Testis (tissue), 3 donors: Measurements from ENCODE around the gene RERE. TPM values are rescaled to one million over a fixed set of nuclear protein-coding genes. Genes with fewer than 3 reads are reported as not detected.

ENCODE experiments used
- DNase-seq: peaks from one replicate; pipeline ENCODE4 v3.0.0-alpha.2; 2019
- H3K27ac ChIP-seq, 2 donors: fragments of 200-600 bp; sonication (generic); one replicate each; pipeline ENCODE4 v1.5.1; 2019
- H3K27me3 ChIP-seq: fragments of 200-600 bp; sonication (generic); one replicate; pipeline ENCODE4 v1.5.1; 2019
- H3K36me3 ChIP-seq: fragments of 200-600 bp; sonication (generic); one replicate; pipeline ENCODE4 v1.5.1; 2017; ENCODE audit warnings: low read depth; ENCODE audit errors: missing control alignments
- H3K4me1 ChIP-seq: fragments of 200-600 bp; sonication (generic); one replicate; pipeline ENCODE4 v1.5.1; 2019
- H3K4me3 ChIP-seq, 2 donors: fragments of 200-600 bp; sonication (generic); one replicate each; pipeline ENCODE4 v1.5.1; 2017 to 2019
- H3K9me3 ChIP-seq: fragments of 200-600 bp; sonication (generic); one replicate; pipeline ENCODE4 v1.5.1; 2017
- POLR2A ChIP-seq: fragments of 450-650 bp; IDR thresholded peaks from one replicate; pipeline ENCODE4 v1.6.1; 2017; ENCODE audit warnings: antibody characterized with exemption, mild to moderate bottlenecking, moderate library complexity
- WGBS, 2 donors: methylation state at CpG; one replicate each; pipeline ENCODE4 v1.1.5; 2018; 5-methylcytosine and 5-hydroxymethylcytosine counted together
- intact Hi-C: fragments of 100-400 bp; cut with DNase I; formaldehyde crosslinking; loops from one replicate; pipeline ENCODE4 v1.15.1; 2023; ENCODE audit warnings: low total_unique reads
- polyA plus RNA-seq: library from polyadenylated mRNA; stranded (reverse); fragments of 350-450 nt; fragmentation: Illumina TruSeq; extraction: RNeasy Lipid Tissue Mini Kit (QIAGEN cat#74804); gene quantifications from one replicate; pipeline ENCODE4 v1.2.3, GENCODE V29; 2014; ENCODE audit warnings: low read depth, low replicate concordance; ENCODE audit not compliant: insufficient read depth
- total RNA-seq, 2 donors: library from RNA; depleted of rRNA; stranded (reverse); fragments of >200 nt; gene quantifications; one replicate each; pipeline ENCODE4 v1.2.3, GENCODE V29; 2016
- TF ChIP-seq, protein P1 (sequence below), 3 experiments: fragments of 450-650 bp in 2 of 3; fragments of 200-600 bp in 1 of 3; sonication (generic) in 1 of 3; IDR thresholded peaks; one replicate each; pipeline ENCODE4 v1.5.1; 2016 to 2019; ENCODE audit warnings: antibody characterized with exemption in 3 of 3, mild to moderate bottlenecking in 2 of 3, moderate library complexity in 1 of 3

Gene RERE
- total and polyA plus RNA-seq, 3 donors from 2014 or later, result 90.8 to 229 (median 203) TPM

DNA sequence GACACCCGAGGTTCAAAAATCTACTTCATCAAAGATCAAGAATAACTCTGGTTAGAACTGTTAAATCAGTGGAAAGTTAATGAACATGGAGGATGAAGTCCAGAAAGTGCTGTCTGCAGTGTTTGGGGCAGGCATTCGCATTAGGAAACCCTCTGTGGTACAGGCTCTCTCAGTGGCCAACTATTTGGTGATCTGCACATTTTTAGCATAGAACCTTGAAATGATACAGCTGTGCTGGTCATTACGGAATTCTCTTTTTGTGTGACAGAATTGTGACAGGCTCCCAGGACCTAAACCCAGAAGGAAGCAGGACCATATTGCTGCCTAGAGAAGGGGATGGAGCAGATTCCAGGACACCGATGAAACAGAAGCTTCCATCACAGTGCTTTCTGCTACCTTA, 410.5 kb downstream of the RERE start:
- TF ChIP-seq POLR2A, result no peak
- Histone ChIP-seq H3K4me1 (peaks cover 50% of the 10 kb centered on the region), H3K27ac (peak overlapping the region in 1 of 2 donors; percentile 76), H3K4me3 (no peak overlapping the region), H3K36me3 (no peaks in the 10 kb centered on the region), H3K27me3 (no peaks in the 10 kb centered on the region), H3K9me3 (no peaks in the 10 kb centered on the region)
- intact Hi-C loops, result no loop called here
- WGBS, 2 donors, result 72 to 77% methylated on average over 4 of the region's 4 CpGs
- DNase-seq, result no peak

DNA sequence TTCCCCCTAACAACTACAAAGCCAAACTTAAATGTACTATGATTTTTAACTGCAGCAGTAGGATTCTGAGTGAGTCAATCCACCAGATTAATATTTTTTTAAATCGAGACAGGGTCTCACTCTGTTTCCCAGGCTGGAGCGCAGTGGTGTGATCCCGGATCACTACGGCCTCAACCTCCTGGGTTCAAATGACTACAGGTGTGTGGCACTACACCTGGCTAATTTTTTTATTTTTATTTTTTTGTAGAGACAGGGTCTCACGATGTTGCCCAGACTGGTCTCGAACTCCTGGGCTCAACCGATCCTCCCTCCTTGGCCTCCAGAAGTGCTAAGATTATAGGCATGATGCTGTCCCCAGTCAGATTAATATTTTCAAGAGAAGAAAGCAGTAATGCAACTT, 411.4 kb downstream of the RERE start:
- Histone ChIP-seq H3K27me3 (no peaks in the 10 kb centered on the region), H3K36me3 (no peaks in the 10 kb centered on the region), H3K9me3 (no peaks in the 10 kb centered on the region), H3K4me1 (peaks cover 40% of the 10 kb centered on the region), H3K27ac (peak overlapping the region in 1 of 2 donors; percentile 24), H3K4me3 (no peak overlapping the region)
- no peak for DNase-seq
- WGBS, 2 donors, result 94 to 98% methylated on average over 7 of the region's 7 CpGs
- TF ChIP-seq POLR2A, result no peak
- TF ChIP-seq, protein P1, sequence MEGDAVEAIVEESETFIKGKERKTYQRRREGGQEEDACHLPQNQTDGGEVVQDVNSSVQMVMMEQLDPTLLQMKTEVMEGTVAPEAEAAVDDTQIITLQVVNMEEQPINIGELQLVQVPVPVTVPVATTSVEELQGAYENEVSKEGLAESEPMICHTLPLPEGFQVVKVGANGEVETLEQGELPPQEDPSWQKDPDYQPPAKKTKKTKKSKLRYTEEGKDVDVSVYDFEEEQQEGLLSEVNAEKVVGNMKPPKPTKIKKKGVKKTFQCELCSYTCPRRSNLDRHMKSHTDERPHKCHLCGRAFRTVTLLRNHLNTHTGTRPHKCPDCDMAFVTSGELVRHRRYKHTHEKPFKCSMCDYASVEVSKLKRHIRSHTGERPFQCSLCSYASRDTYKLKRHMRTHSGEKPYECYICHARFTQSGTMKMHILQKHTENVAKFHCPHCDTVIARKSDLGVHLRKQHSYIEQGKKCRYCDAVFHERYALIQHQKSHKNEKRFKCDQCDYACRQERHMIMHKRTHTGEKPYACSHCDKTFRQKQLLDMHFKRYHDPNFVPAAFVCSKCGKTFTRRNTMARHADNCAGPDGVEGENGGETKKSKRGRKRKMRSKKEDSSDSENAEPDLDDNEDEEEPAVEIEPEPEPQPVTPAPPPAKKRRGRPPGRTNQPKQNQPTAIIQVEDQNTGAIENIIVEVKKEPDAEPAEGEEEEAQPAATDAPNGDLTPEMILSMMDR (IDR thresholded peaks at IDR 0.05), result no peak
- intact Hi-C loops, result no loop called here

DNA sequence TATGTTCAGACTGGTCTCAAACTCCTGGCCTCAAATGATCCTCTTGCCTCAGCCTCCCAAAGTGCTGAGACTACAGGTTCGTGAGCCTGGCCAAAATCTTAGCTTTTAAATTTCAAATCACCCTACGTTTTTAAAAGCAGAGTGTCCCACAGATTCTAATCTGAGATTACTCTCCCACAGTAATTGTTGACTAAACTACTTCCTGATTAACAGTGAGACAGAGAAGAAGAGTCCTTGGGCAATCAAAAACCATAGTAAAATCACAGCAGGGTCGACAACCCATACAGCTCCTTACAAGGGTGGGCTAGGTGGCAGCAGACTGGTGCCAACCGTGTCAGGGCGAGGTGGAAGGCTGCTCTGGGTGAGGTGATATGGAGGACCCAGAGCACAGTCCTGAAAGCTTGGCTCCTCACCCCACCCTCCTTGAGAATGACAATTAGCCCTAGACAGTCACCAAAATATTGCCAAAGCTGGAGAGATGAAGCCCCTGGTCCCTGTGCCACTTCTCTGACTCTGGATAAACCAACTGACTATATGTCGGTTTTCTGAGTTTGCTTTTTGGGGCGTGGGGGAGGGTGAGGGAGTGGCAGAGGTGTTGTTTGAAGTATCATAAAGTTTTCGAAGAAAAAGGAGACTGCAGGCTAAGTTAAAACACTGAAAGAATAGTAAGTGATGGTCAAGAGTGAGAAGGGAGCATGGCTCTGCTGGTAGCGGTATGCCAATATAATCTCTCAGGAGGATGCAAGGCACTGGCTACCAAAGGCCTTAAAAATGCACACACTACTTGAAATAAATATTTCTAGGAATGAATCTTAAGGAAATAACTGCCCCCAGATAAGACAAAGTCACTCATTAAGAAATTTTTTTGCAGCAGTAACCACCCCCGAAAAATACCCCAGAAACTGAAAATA, 412.7 kb downstream of the RERE start:
- intact Hi-C loops, result no loop called here
- H3K9me3 ChIP-seq, result no peaks in the 10 kb centered on the region
- DNase-seq, result no peak
- H3K4me3 ChIP-seq, result no peak overlapping the region
- TF ChIP-seq POLR2A, result no peak
- TF ChIP-seq, protein P1 (IDR thresholded peaks at IDR 0.05), result no peak
- no peaks in the 10 kb centered on the region for H3K27me3 ChIP-seq
- no peaks in the 10 kb centered on the region for H3K36me3 ChIP-seq
- WGBS, 2 donors, result 86 to 87% methylated on average over 10 of the region's 10 CpGs
- peak overlapping the region in 1 of 2 donors; percentile 19 for H3K27ac ChIP-seq
- peaks cover 30% of the 10 kb centered on the region for H3K4me1 ChIP-seq

DNA sequence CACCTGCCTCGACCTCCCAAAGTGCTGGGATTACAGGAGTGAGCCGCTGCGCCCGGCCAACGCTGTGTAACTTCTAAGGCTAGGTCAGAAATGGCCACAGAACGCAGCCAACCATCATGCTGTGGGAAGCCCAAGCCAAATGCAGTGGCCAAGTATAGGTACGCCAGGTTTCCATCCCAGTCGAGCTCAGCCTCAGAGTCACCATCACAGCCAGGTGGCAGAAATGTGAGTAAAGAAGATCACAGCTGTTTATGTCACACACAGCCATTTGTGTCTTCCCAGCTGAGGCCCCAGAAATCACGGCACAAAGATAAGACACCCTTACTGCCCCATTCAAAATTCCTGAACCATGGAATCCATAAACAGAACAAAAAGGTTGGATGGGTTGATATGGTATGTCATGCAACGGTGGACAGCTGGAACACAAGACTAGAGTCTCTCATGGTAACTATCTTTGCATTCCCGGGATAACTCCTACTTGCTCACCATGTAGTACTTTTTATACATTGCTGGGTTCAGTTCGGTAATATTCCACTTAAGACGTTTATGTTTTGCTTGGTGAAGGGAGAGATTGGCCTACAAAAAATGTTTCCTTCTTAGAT, 415.2 kb downstream of the RERE start:
- DNase-seq, result no peak
- Histone ChIP-seq H3K27me3 (no peaks in the 10 kb centered on the region), H3K4me3 (no peak overlapping the region), H3K4me1 (peaks cover 20% of the 10 kb centered on the region), H3K36me3 (no peaks in the 10 kb centered on the region), H3K27ac (no peak overlapping the region), H3K9me3 (no peaks in the 10 kb centered on the region)
- intact Hi-C loops, result no loop called here
- TF ChIP-seq, protein P1 (IDR thresholded peaks at IDR 0.05), result no peak
- TF ChIP-seq POLR2A, result no peak
- 85 to 90% methylated on average over 13 of the region's 13 CpGs for WGBS, 2 donors

DNA sequence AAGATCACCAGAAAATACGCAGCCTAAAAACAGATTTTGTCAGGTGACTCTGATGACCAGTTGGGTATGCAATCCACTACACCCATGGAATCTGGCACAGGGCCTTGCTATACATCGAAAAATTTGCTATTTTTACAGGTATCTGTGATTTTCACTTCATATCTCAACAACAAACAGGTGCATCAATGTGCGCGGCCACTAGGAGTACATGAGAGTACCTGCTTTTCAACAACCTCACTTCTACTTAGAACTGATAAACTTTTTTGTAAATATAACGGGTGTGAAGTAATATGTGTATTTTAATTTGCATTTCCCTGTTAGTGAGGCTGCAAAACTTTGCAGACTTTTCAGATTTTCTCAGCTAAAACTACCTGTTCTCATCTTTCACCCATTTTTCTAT, 418.8 kb downstream of the RERE start:
- Histone ChIP-seq H3K27me3 (no peaks in the 10 kb centered on the region), H3K9me3 (no peaks in the 10 kb centered on the region), H3K36me3 (no peaks in the 10 kb centered on the region), H3K4me1 (peaks cover 30% of the 10 kb centered on the region), H3K4me3 (no peak overlapping the region), H3K27ac (peak overlapping the region in 1 of 2 donors; percentile 76)
- no peak for DNase-seq
- intact Hi-C loops, result no loop called here
- 87 to 91% methylated on average over 5 of the region's 5 CpGs for WGBS, 2 donors
- no peak for TF ChIP-seq POLR2A
- TF ChIP-seq, protein P1 (IDR thresholded peaks at IDR 0.05), result peak in 2 of 3 experiments; percentile 12 to 17
